C4-2B (cell line): ENCODE data around the gene RNF125.

ENCODE experiments used
- ZFX ChIP-seq: fragments of 450-650 bp; IDR thresholded peaks from 2 replicates; pipeline ENCODE4 v1.6.1; 2017
- TF ChIP-seq, protein P1 (sequence below): fragments of 450-650 bp; conservative IDR thresholded peaks from 2 replicates; pipeline ENCODE4 v1.5.1; 2017; ENCODE audit warnings: mild to moderate bottlenecking

DNA sequence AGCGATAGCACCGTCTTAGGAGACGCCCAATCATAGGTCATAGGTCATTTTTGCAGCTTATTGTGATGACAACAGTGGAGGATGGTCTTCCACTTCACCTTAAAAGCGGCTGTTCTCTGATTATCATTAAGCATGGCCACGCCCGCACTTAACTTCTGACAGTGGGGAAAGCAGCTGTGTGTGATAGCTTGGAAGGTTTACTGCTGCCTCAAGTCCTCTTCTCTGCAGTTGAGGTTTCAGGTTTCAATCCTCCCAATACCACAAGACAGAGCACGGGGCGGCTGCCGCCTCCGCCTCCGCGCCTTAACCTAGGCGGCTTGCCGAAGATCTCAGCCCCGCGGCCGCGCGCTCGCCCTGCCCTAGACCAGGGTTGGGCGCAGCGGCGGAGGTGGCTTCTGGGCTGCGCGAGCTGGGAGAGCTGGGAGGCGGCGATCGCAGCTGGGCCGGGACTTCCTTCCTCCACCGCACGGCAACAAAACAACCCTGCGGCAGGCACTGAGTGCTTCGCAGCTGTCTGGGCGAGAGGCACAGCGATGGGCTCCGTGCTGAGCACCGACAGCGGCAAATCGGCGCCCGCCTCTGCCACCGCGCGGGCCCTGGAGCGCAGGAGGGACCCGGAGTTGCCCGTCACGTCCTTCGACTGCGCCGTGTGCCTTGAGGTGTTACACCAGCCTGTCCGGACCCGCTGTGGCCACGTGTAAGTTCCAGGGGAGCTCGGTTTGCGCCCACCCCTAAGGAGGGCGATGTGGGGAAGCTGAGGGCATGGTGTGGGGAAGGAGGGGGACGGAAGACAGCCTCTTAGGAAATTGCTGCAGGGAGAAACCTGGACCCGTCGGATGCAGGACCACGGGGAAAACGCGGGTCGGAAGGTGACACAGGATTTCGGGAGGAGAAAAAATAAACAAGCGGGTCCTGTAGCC is at the start of gene RNF125:
- TF ChIP-seq, protein P1, sequence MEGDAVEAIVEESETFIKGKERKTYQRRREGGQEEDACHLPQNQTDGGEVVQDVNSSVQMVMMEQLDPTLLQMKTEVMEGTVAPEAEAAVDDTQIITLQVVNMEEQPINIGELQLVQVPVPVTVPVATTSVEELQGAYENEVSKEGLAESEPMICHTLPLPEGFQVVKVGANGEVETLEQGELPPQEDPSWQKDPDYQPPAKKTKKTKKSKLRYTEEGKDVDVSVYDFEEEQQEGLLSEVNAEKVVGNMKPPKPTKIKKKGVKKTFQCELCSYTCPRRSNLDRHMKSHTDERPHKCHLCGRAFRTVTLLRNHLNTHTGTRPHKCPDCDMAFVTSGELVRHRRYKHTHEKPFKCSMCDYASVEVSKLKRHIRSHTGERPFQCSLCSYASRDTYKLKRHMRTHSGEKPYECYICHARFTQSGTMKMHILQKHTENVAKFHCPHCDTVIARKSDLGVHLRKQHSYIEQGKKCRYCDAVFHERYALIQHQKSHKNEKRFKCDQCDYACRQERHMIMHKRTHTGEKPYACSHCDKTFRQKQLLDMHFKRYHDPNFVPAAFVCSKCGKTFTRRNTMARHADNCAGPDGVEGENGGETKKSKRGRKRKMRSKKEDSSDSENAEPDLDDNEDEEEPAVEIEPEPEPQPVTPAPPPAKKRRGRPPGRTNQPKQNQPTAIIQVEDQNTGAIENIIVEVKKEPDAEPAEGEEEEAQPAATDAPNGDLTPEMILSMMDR = no peak
- peak; percentile 63; the same call in 1 of the 2 replicates for TF ChIP-seq ZFX
